Left lung (tissue), 10 donors: ENCODE data around the gene SULT1C4. TPM values are rescaled to one million over a fixed set of nuclear protein-coding genes. Genes with fewer than 3 reads are reported as not detected.

Experiments used
- ATAC-seq: fragments of 200-7000 bp; cut with Tn5 transposase; one replicate; pipeline ENCODE4 v1.9.1; 2020; ENCODE audit warnings: moderate library complexity
- DNase-seq, 4 donors: peaks; one replicate each; pipeline ENCODE4 v3.0.0-alpha.2; 2013 to 2020
- H3K27ac ChIP-seq, 2 donors: fragments of 200-600 bp; sonication (generic) in 1 of 2; one replicate each; pipeline versions ENCODE4 v1.5.0 to v1.8.0; 2020 to 2021
- H3K27me3 ChIP-seq, 2 donors: fragments of 200-600 bp; sonication (generic) in 1 of 2; one replicate each; pipeline versions ENCODE4 v1.5.0 to v1.8.0; 2020 to 2021
- H3K36me3 ChIP-seq, 2 donors: fragments of 200-600 bp; sonication (generic) in 1 of 2; one replicate each; pipeline versions ENCODE4 v1.5.0 to v1.8.0; 2020 to 2021
- H3K4me1 ChIP-seq, 2 donors: fragments of 200-600 bp; one replicate each; pipeline ENCODE4 v1.8.0; 2021
- H3K4me3 ChIP-seq, 2 donors: fragments of 200-600 bp; sonication (generic) in 1 of 2; one replicate each; pipeline versions ENCODE4 v1.5.0 to v1.8.0; 2020 to 2021; ENCODE audit warnings: mild to moderate bottlenecking in 1 of 2
- H3K9me3 ChIP-seq, 2 donors: fragments of 200-600 bp; sonication (generic) in 1 of 2; one replicate each; pipeline versions ENCODE4 v1.5.0 to v1.8.0; 2020 to 2021
- CTCF ChIP-seq, 2 donors: fragments of 200-600 bp; sonication (generic) in 1 of 2; IDR thresholded peaks; one replicate each; pipeline versions ENCODE4 v1.5.0 to v1.8.0; 2021; ENCODE audit warnings: antibody characterized with exemption in 2 of 2
- intact Hi-C, 2 donors: fragments of 100-400 bp; cut with DNase I; formaldehyde crosslinking; loops; one replicate each; pipeline versions ENCODE4 v1.11.2 to v1.14.2; 2022
- polyA plus RNA-seq, 6 donors: library from polyadenylated mRNA; unstranded; fragments of 120-200 nt; gene quantifications; one replicate each; pipeline ENCODE4 v1.2.1, GENCODE V29; 2013; ENCODE audit not compliant: insufficient read length in 6 of 6
- total RNA-seq, 2 donors: library from RNA; stranded (reverse); fragmentation: NEBNext Ultra II Directional; extraction: Animal tissue kit (Norgen Biotek cat#: 25700); gene quantifications; one replicate each; pipeline ENCODE4 v1.2.1, GENCODE V29; 2021
- donor health status: DM: no; HTN: yes; CAD: no.
- donor health status: DM: no; HTN: no; CAD: no.

SULT1C4 gene
- total and polyA plus RNA-seq, 8 donors, result 3.6 to 91.4 (median 63.5) TPM

GRCh38 chr2:108409768-108410167, 32.0 kb downstream of the SULT1C4 start:
- intact Hi-C loops, result no loop called here
- ATAC-seq (no peak), DNase-seq (no peak)
- H3K27me3 ChIP-seq, result no peaks in the 10 kb centered on the region
- H3K4me1 ChIP-seq, result no peaks in the 10 kb centered on the region
- no peaks in the 10 kb centered on the region for H3K36me3 ChIP-seq
- no peak for TF ChIP-seq CTCF (IDR thresholded peaks at IDR 0.05)
- peaks cover 0 to 17% of the 10 kb centered on the region in 2 donors for H3K9me3 ChIP-seq
- no peak overlapping the region for H3K27ac ChIP-seq
- no peak overlapping the region for H3K4me3 ChIP-seq

GRCh38 chr2:108412995-108413710, 35.4 kb downstream of the SULT1C4 start:
- no peaks in the 10 kb centered on the region for H3K27me3 ChIP-seq

GRCh38 chr2:108413711-108414095, 35.9 kb downstream of the SULT1C4 start:
- TF ChIP-seq CTCF (IDR thresholded peaks at IDR 0.05), result no peak
- H3K27me3 ChIP-seq, result no peaks in the 10 kb centered on the region
- no peak overlapping the region for H3K4me3 ChIP-seq
- no peaks in the 10 kb centered on the region for H3K4me1 ChIP-seq
- H3K36me3 ChIP-seq, result no peaks in the 10 kb centered on the region
- H3K9me3 ChIP-seq, result no peaks in the 10 kb centered on the region
- H3K27ac ChIP-seq, result no peak overlapping the region
- ATAC-seq (no peak), DNase-seq (no peak)
- intact Hi-C loops, result no loop called here

More at GRCh38 chr2:108412995-108413710, 35.4 kb downstream of the SULT1C4 start:
- Histone ChIP-seq H3K9me3 (no peaks in the 10 kb centered on the region), H3K27ac (no peak overlapping the region), H3K36me3 (no peaks in the 10 kb centered on the region), H3K4me1 (no peaks in the 10 kb centered on the region), H3K4me3 (no peak overlapping the region)
- intact Hi-C loops, result no loop called here
- ATAC-seq (no peak), DNase-seq (no peak)
- no peak for TF ChIP-seq CTCF (IDR thresholded peaks at IDR 0.05)

GRCh38 chr2:108414256-108414876, 36.6 kb downstream of the SULT1C4 start:
- DNase-seq (no peak), ATAC-seq (no peak)
- H3K4me1 ChIP-seq, result no peaks in the 10 kb centered on the region
- no peak overlapping the region for H3K27ac ChIP-seq
- H3K4me3 ChIP-seq, result no peak overlapping the region
- no peaks in the 10 kb centered on the region for H3K36me3 ChIP-seq
- TF ChIP-seq CTCF (IDR thresholded peaks at IDR 0.05), result no peak
- intact Hi-C loops, result no loop called here
- H3K9me3 ChIP-seq, result no peaks in the 10 kb centered on the region
- H3K27me3 ChIP-seq, result no peaks in the 10 kb centered on the region

GRCh38 chr2:108414945-108415344, 37.2 kb downstream of the SULT1C4 start:
- no peak overlapping the region for H3K27ac ChIP-seq
- DNase-seq (no peak), ATAC-seq (no peak)
- TF ChIP-seq CTCF (IDR thresholded peaks at IDR 0.05), result no peak
- no peak overlapping the region for H3K4me3 ChIP-seq
- no peaks in the 10 kb centered on the region for H3K36me3 ChIP-seq
- no peaks in the 10 kb centered on the region for H3K4me1 ChIP-seq
- intact Hi-C loops, result no loop called here
- no peaks in the 10 kb centered on the region for H3K27me3 ChIP-seq
- no peaks in the 10 kb centered on the region for H3K9me3 ChIP-seq
